Fibroblast of peridontal ligament (primary cell): ENCODE results near the gene AFF1.
A peak's percentile ranks its signal among the peaks of the same experiment; 100 is the strongest.

Source experiments
- DNase-seq: peaks from one replicate; pipeline ENCODE4 v3.0.0-alpha.2; 2010; ENCODE audit errors: extremely low read depth

AFF1 gene

GRCh38 chr4:86921608-86922252, 13.1 kb upstream of the AFF1 start:
- peak; percentile 65 for DNase-seq

- no peak for DNase-seq
Measured at GRCh38 chr4:86924811-86925210, 10.0 kb upstream of the AFF1 start.

GRCh38 chr4:86926435-86927086, 8.2 kb upstream of the AFF1 start:
- no peak for DNase-seq

- peak; percentile 98 for DNase-seq
Measured at GRCh38 chr4:86927843-86928395, 6.9 kb upstream of the AFF1 start.

GRCh38 chr4:86928400-86929255, 6.2 kb upstream of the AFF1 start:
- DNase-seq: no peak

- DNase-seq: no peak
Measured at GRCh38 chr4:86934147-86934770, 552 bp upstream of the AFF1 start.

- DNase-seq: no peak
Measured at GRCh38 chr4:86935566-86935852, 698 bp downstream of the AFF1 start.

- peak; percentile 63 for DNase-seq
Measured at GRCh38 chr4:86935853-86936733, 1.3 kb downstream of the AFF1 start.

GRCh38 chr4:86938771-86939520, 4.1 kb downstream of the AFF1 start:
- DNase-seq: no peak

- peak; percentile 43 for DNase-seq
Measured at GRCh38 chr4:86939729-86940575, 5.1 kb downstream of the AFF1 start.

GRCh38 chr4:86940920-86941460, 6.2 kb downstream of the AFF1 start:
- DNase-seq: no peak

GRCh38 chr4:86942185-86942666, 7.4 kb downstream of the AFF1 start:
- DNase-seq: no peak

- no peak for DNase-seq
Measured at GRCh38 chr4:86944964-86945781, 10.4 kb downstream of the AFF1 start.

- DNase-seq: no peak
Measured at GRCh38 chr4:86946868-86947500, 12.2 kb downstream of the AFF1 start.

GRCh38 chr4:86947501-86948120, 12.8 kb downstream of the AFF1 start:
- no peak for DNase-seq

GRCh38 chr4:86948276-86948675, 13.5 kb downstream of the AFF1 start:
- DNase-seq: no peak

GRCh38 chr4:86950831-86951525, 16.2 kb downstream of the AFF1 start:
- DNase-seq: peak; percentile 25
